Testis (tissue), 3 donors: ENCODE data around the gene LRRN4CL. TPM values are rescaled to one million over a fixed set of nuclear protein-coding genes. Genes with fewer than 3 reads are reported as not detected.
"Not testable (repeated sequence)": the region's sequence is repeated elsewhere in the genome, so short reads cannot be mapped to it uniquely, and the experiment has no call there.

Source experiments
- DNase-seq: peaks from one replicate; pipeline ENCODE4 v3.0.0-alpha.2; 2019
- H3K27ac ChIP-seq, 2 donors: fragments of 200-600 bp; sonication (generic); one replicate each; pipeline ENCODE4 v1.5.1; 2019
- H3K27me3 ChIP-seq: fragments of 200-600 bp; sonication (generic); one replicate; pipeline ENCODE4 v1.5.1; 2019
- H3K36me3 ChIP-seq: fragments of 200-600 bp; sonication (generic); one replicate; pipeline ENCODE4 v1.5.1; 2017; ENCODE audit warnings: low read depth; ENCODE audit errors: missing control alignments
- H3K4me1 ChIP-seq: fragments of 200-600 bp; sonication (generic); one replicate; pipeline ENCODE4 v1.5.1; 2019
- H3K4me3 ChIP-seq, 2 donors: fragments of 200-600 bp; sonication (generic); one replicate each; pipeline ENCODE4 v1.5.1; 2017 to 2019
- H3K9me3 ChIP-seq: fragments of 200-600 bp; sonication (generic); one replicate; pipeline ENCODE4 v1.5.1; 2017
- CTCF ChIP-seq, 3 experiments: fragments of 450-650 bp in 2 of 3; fragments of 200-600 bp in 1 of 3; sonication (generic) in 1 of 3; IDR thresholded peaks; one replicate each; pipeline ENCODE4 v1.5.1; 2016 to 2019; ENCODE audit warnings: antibody characterized with exemption in 3 of 3, mild to moderate bottlenecking in 2 of 3, moderate library complexity in 1 of 3
- POLR2A ChIP-seq: fragments of 450-650 bp; IDR thresholded peaks from one replicate; pipeline ENCODE4 v1.6.1; 2017; ENCODE audit warnings: antibody characterized with exemption, mild to moderate bottlenecking, moderate library complexity
- WGBS, 2 donors: methylation state at CpG; one replicate each; pipeline ENCODE4 v1.1.5; 2018; 5-methylcytosine and 5-hydroxymethylcytosine counted together
- intact Hi-C: fragments of 100-400 bp; cut with DNase I; formaldehyde crosslinking; loops from one replicate; pipeline ENCODE4 v1.15.1; 2023; ENCODE audit warnings: low total_unique reads
- polyA plus RNA-seq: library from polyadenylated mRNA; stranded (reverse); fragments of 350-450 nt; fragmentation: Illumina TruSeq; extraction: RNeasy Lipid Tissue Mini Kit (QIAGEN cat#74804); gene quantifications from one replicate; pipeline ENCODE4 v1.2.3, GENCODE V29; 2014; ENCODE audit warnings: low read depth, low replicate concordance; ENCODE audit not compliant: insufficient read depth
- total RNA-seq, 2 donors: library from RNA; depleted of rRNA; stranded (reverse); fragments of >200 nt; gene quantifications; one replicate each; pipeline ENCODE4 v1.2.3, GENCODE V29; 2016

The LRRN4CL gene
- total and polyA plus RNA-seq, 3 donors from 2014 or later, result 4.7 to 5.6 (median 5.0) TPM

GRCh38 chr11:62656796-62657429, 32.4 kb downstream of the LRRN4CL start:
- Histone ChIP-seq H3K4me1 (peaks cover 6% of the 10 kb centered on the region), H3K4me3 (no peak overlapping the region), H3K27ac (no peak overlapping the region), H3K27me3 (no peaks in the 10 kb centered on the region), H3K9me3 (no peaks in the 10 kb centered on the region), H3K36me3 (no peaks in the 10 kb centered on the region)
- DNase-seq, result no peak
- WGBS, 2 donors, result 52 to 63% methylated on average over 5 of the region's 5 CpGs
- intact Hi-C loops, result no loop called here
- no peak for TF ChIP-seq CTCF (IDR thresholded peaks at IDR 0.05)

- Histone ChIP-seq H3K27me3 (no peaks in the 10 kb centered on the region), H3K4me1 (peaks cover 12% of the 10 kb centered on the region), H3K36me3 (no peaks in the 10 kb centered on the region), H3K4me3 (no peak overlapping the region), H3K9me3 (no peaks in the 10 kb centered on the region), H3K27ac (no peak overlapping the region)
- 65 to 70% methylated on average over 11 of the region's 11 CpGs for WGBS, 2 donors
- TF ChIP-seq CTCF (IDR thresholded peaks at IDR 0.05) (no peak), POLR2A (no peak)
- no peak for DNase-seq
- intact Hi-C loops, result no loop called here
These were observed 35.0 kb downstream of the LRRN4CL start for GRCh38 chr11:62654297-62654696.

GRCh38 chr11:62652161-62653006, 36.9 kb downstream of the LRRN4CL start:
- Histone ChIP-seq H3K27me3 (no peaks in the 10 kb centered on the region), H3K36me3 (no peaks in the 10 kb centered on the region), H3K4me3 (peak overlapping the region; percentile 78 to 87), H3K27ac (peak overlapping the region; percentile 60 to 92), H3K4me1 (peaks cover 12% of the 10 kb centered on the region), H3K9me3 (no peaks in the 10 kb centered on the region)
- TF ChIP-seq POLR2A (no peak), CTCF (IDR thresholded peaks at IDR 0.05) (no peak)
- intact Hi-C loops, result no loop called here
- WGBS, 2 donors, result 36 to 38% methylated on average over 15 to 16 of the region's 16 CpGs
- no peak for DNase-seq

- H3K36me3 ChIP-seq, H3K27me3 ChIP-seq, H3K4me3 ChIP-seq, H3K27ac ChIP-seq, DNase-seq, intact Hi-C loops, H3K9me3 ChIP-seq: not testable (repeated sequence)
- WGBS, 2 donors, result 91 to 94% methylated on average over 12 of the region's 12 CpGs
- H3K4me1 ChIP-seq, result peaks cover 17% of the 10 kb centered on the region
These were observed 39.0 kb downstream of the LRRN4CL start for GRCh38 chr11:62650283-62650682.

GRCh38 chr11:62649486-62649885, 39.8 kb downstream of the LRRN4CL start:
- WGBS, 2 donors, result 88 to 100% methylated on average over 1 to 11 of the region's 11 CpGs
- DNase-seq, result no peak
- Histone ChIP-seq H3K36me3 (no peaks in the 10 kb centered on the region), H3K4me3 (no peak overlapping the region), H3K27me3 (no peaks in the 10 kb centered on the region), H3K27ac (no peak overlapping the region), H3K9me3 (no peaks in the 10 kb centered on the region), H3K4me1 (peaks cover 24% of the 10 kb centered on the region)
- no peak for TF ChIP-seq CTCF (IDR thresholded peaks at IDR 0.05)
- no peak for TF ChIP-seq POLR2A
- intact Hi-C loops, result no loop called here
